GM19239 (cell line): ENCODE results near the gene PCNX1.
A peak's percentile ranks its signal among the peaks of the same experiment; 100 is the strongest.
"Not testable (repeated sequence)": the region's sequence is repeated elsewhere in the genome, so short reads cannot be mapped to it uniquely, and the experiment has no call there.

Source experiments
- DNase-seq: peaks from one replicate; pipeline ENCODE4 v3.0.0; 2011; ENCODE audit warnings: low spot score; ENCODE audit not compliant: insufficient read length
- FAIRE-seq: peaks from 2 replicates; lab custom pipeline; 2011; peaks lifted over from hg19 to GRCh38; lab: Jason Lieb, UNC

Gene PCNX1

DNA sequence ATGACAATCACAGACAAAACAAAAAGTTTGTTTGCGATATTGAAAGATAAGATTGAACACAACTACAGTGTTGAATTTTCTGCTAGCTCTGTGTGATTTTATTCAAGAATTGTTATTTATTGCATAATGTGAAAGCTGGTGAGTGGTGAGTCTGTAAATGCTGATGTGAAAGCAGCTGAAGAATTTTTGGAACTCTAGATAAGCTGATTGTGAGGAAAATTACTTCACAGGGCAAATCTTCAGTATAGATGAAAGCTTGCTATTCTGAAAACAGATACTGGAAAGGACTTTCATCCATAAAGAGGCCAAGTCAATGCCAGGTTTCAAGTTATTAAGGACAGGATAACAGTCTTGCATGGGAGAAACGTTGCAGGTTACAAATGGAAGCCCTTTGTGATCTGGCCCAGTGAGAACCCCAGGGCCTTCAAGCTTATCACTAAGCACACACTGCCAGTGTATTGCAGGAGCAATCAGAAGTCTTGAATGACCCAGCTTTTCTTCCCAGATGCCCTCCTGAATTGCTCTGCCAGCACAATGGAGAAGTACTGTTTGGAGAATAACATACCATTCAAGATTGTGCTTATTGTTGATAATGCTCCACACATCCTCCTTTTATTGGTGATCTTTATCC is 153.7 kb downstream of the PCNX1 start:
- FAIRE-seq (peak; percentile 18), DNase-seq (no peak)

DNA sequence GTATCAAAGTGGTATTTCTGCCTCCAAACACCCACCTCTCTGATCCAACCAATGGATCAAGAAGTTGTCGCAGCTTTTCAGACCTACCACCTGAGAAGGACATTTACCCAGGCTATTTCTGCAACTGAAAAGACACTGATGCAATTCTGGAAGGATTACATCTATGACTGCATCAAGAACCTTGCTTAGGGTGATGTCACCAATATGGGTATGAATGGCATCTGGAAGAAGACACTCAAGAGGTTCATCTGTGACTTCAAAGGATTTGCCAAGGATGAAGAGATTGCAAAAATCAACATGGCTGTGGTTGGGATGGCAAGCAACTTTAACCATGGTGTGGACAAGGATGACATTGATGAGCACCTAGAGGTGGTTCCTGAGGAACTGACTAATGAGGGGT is 154.2 kb downstream of the PCNX1 start:
- no peak for FAIRE-seq
- no peak for DNase-seq

DNA sequence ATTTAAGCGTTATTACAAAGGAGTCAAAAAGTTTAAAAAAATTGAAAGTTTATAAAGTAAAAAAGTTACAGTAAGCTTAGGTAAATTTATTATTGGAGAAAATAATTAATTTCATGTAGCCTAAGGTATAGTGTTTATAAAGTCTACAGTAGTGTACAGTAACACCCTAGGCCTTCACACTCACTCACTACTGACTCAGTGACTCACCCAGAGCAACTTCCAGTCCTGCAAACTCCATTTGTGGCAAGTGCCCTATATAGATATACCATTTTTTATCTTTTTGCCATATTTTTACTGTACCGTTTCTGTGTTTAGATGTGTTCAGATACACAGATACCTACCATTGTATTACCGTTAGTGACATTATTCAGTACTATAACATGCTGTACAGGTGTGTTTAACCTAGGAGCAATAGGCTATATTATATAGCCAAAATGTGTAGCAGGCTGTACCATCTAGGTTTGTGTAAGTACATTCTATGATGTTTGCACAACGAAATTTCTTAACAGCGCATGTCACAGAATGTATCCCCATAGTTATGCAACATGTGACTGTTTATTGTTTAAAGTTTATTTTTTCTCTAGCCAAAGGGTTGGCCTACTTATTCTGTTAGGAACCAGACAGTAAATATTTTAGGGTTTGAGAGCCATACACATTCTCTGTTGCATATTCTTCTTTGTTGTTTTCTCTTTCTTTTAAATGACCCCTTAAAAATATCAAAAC is 155.5 kb downstream of the PCNX1 start:
- DNase-seq (no peak), FAIRE-seq (no peak)

DNA sequence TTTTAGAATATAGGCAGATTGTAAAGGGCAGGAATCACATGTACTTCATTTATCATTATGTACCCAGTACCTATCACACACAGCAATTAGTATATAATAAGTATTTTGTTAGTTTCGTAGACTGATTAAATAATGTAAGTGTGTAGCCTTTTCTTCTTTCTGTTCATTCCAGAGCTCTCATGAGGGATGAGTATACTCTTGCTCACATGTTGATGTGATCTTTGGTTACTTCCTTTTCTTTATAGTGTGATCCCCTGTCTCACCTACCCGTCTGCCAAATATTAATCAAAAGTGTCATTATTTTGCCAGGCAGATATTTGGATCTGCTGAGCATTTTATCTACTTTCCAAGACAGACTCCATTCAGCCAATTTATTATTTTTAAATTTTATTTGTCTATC is 156.1 kb downstream of the PCNX1 start:
- no peak for FAIRE-seq
- no peak for DNase-seq

DNA sequence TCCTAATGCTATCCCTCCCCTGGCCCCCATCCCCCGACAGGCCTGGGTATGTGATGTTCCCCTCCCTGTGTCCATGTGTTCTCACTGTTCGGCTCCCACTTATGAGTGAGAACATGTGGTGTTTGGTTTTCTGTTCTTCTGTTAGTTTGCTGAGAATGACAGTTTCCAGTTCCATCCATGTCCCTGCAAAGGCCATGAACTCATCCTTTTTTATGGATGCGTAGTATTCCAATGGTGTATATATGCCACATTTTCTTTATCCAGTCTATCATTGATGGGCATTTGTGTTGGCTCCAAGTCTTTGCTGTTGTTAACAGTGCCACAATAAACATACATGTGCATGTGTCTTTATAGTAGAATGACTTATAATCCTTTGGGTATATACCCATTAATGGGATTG is 157.5 kb downstream of the PCNX1 start:
- FAIRE-seq: not testable (repeated sequence)

DNA sequence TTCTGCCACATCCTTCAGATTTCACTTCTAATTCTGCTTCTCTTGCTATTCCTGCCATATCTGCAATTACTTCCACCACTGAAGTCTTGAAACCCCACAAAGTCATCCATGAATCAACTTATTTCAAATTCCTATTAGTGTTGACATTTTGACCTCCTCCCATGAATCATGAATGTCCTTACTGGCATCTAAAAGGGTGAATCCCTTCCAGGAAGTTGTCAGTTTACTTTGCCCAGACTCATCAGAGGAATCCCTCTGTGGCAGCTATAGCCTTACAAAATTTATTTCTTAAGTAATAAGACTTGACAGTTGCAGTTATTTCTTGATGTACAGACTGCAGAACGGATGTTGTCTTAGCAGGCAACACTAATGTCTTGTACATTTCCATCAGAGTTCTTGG is 162.9 kb downstream of the PCNX1 start:
- FAIRE-seq (no peak), DNase-seq (no peak)

More for the DNA sequence above, 157.5 kb downstream of the PCNX1 start:
- DNase-seq: not testable (repeated sequence)

DNA sequence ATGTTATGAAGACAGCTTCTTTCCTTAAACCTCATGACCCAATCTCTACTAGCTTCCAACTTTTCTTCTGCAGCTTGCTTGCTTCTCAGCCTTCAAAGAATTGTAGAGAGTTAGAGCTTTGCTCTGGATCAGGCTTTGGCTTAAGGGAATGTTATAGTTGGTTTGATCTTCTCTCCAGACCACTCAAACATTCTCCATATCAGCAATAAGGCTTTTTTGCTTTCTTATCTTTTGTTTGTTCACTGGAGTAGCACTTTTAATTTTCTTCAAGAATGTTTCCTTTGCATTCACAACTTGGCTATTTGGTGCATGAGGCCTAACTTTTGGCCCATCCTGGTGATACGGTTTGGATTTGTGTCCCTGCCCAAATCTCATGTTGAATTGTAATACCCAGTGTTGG is 163.8 kb downstream of the PCNX1 start:
- FAIRE-seq: no peak
- no peak for DNase-seq

DNA sequence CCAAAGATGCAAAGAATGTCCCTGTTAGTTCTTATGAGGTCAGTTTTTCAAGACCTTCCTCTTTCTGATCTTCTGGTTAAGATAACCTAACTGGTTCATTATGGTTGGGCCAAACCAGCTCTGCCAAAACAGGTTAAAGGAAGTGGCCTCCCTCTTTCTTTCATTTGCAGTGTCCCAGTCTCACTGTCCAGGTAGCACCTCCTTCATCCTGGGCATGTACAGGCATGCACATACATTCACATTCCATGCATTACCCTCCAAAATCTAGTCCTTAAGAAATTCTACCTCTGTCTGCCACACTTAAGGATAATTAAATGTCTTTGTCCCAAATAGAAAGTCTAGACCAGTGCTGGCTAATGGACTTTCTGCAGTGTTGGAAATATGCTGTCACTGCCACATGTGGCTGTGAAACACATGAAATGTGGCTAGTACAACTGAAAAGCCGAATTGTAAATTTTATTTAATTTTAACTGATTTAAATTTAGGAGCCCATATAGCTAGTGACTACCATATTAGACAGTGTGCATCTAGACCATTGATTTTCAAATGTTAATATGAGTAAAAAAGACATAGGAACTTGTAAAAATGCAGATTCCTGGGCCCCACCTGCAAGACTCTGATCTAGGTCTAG is 169.3 kb downstream of the PCNX1 start:
- DNase-seq (no peak), FAIRE-seq (no peak)

DNA sequence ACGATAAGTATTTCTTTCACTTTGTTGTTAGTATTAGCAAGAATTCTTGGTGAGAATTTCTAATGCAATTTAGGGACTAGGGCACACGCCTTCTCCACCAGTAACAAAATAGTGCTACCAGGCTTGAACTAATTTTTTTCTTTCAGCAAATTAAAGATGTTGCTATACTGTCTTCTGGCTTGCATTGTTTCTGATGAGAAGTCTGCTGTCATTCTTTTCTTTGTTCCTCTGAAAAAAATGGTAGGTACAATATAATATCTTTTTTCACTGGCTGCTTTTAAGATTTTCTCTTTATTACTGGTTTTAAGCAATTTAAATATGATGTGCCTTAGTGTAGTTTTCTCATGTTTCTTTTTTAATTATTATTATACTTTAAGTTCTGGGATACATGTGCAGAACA is 171.2 kb downstream of the PCNX1 start:
- DNase-seq: no peak
- FAIRE-seq: no peak

DNA sequence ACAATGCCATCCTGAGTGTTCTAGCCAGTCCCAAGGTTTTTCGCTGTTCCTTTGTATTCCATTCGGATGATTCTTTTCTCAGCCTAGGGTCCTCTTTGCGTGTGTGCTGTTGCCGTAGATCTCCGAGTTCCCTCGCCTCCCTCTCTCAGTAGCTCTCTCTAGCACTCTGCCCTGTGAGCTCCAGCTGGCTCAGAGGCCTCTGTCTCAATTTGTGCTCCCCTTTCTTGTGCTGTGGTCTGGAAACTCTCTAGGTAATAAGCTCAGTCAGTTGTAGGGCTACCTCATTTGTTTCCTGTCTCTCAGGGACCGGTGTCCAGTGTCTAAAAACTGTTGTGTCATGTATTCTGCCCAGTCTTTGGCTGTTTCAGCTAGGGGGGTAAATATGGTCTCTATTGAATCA is 179.3 kb downstream of the PCNX1 start:
- no peak for FAIRE-seq
- DNase-seq: no peak

DNA sequence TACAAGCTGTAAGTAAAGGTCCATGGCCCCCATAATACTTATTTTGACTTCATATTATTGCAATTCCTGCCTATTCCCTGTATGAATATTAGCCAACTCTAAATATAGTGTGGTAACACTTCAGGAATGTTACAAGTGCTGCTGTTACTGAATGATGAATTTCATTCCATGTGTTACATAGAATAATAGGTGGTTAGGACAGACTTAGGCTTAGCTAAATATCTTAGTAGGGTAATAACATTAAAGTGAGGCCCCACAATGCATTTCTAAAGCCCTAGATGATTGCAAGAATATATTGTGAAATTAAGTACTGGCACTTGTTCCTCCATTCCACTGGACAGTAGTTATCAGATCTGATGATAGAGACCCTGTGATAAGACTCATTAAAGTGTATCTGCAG is 182.7 kb downstream of the PCNX1 start:
- DNase-seq (no peak), FAIRE-seq (no peak)

DNA sequence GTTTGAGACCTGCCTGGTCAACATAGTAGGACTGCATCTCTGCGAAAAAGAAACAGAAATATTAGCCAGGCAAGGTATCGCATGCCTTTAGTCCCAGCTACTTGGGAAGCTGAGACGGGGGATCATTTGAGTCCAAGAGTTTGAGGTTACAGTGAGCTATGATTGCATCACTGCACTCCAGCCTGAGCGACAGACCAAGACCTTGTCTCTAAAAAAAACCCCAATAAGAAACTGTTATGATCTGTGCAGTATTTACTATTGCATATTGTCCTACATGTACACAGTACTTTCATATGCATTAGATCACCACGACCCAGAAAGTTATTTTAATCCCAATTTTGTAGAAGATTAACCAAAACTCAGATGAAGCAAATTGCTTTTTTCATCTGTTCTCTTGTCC is 187.5 kb downstream of the PCNX1 start:
- peak; percentile 23 for FAIRE-seq

DNA sequence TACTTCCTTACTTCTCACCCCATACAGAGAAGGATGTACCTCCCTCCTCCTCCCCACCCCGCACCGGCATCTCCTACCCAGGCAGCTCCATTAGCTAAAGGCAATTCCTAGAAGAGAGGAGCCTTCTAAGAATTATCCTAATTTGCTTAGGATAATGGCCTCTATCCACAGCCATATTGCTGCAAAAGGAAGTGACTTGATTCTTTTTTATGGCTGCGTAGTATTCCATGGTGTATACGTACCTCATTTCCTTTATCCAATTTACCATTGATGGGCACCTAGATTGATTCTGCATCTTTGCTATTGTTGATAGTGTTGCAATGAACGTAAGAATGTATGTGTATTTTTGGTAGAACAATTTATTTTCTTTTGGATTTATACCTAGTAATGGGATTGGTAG is 189.7 kb downstream of the PCNX1 start:
- DNase-seq (no peak), FAIRE-seq (no peak)

More for the DNA sequence above, 187.5 kb downstream of the PCNX1 start:
- no peak for DNase-seq

DNA sequence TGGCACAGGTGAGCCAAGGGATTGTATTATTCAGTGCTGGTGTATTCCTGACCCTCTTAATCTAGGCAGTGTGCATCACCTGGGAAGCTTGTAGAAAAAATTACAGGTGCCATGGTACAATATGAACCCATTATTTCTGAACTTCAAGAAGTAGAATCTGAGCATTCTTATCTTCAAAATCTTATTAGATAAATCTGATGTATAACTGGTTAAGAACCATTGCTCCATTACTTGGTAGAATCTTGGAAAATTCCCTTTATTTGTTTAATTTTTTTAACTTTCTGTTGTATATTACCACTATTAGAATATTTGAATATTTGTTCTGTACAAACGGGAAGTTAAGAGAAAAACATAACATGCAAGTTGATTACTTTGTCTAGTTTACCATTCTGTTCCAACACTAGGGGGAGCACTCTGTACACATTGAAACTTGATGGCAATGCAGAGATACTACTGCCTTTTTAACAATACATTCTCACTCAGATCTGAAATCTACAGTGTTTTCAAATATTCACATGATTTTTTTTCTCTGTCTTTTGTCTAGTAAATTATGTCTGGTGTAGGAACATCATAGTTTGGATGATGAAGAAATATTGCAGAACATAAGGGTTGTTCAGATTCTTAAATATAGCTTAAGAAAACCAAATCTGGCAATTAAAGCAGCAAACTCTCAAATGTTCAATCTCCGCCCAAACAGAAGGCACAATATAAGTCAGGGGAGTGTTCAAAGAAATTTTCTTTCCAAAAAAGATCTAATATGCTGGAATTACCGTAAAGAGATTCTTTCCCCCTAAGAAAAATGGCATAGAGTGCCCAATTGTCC is 196.6 kb downstream of the PCNX1 start:
- peak; percentile 92 for FAIRE-seq

DNA sequence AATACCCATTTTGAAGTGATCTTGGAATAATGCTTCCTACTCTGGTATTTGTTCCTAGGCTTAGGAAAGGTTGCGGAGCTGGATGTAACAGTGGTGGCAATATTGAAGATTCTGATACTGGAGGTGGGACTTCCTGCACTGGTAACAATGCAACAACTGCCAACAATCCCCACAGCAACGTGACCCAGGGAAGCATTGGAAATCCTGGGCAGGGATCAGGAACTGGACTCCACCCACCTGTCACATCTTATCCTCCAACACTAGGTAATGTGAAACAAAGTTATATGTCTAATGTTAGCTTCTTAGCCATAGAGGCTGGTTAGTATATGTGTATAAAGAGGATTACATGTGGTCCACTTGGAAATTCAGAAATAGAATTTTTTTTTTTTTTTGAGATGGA is 197.9 kb downstream of the PCNX1 start:
- no peak for FAIRE-seq

More for the DNA sequence above, 196.6 kb downstream of the PCNX1 start:
- peak; percentile 14 for DNase-seq

DNA sequence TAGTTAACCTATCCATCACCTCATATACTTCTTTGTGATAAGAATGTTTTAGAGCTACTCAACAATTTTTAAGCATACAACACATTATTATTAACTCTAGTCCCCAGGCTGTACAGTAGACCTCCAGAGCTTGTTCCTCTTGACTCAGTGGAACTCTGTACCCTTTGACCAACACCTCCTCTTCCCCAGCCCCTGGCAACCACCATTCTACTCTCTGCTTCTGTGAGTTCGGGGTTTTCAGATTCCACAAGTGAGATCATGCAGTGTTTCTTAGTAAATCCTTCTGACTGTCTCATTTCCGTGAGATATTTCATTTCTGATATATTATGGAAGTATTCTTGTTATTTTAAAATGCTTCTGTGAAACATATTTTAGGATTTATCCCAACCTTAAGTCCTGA is 200.7 kb downstream of the PCNX1 start:
- DNase-seq: no peak
- FAIRE-seq: no peak

More for the DNA sequence above, 197.9 kb downstream of the PCNX1 start:
- DNase-seq: no peak

DNA sequence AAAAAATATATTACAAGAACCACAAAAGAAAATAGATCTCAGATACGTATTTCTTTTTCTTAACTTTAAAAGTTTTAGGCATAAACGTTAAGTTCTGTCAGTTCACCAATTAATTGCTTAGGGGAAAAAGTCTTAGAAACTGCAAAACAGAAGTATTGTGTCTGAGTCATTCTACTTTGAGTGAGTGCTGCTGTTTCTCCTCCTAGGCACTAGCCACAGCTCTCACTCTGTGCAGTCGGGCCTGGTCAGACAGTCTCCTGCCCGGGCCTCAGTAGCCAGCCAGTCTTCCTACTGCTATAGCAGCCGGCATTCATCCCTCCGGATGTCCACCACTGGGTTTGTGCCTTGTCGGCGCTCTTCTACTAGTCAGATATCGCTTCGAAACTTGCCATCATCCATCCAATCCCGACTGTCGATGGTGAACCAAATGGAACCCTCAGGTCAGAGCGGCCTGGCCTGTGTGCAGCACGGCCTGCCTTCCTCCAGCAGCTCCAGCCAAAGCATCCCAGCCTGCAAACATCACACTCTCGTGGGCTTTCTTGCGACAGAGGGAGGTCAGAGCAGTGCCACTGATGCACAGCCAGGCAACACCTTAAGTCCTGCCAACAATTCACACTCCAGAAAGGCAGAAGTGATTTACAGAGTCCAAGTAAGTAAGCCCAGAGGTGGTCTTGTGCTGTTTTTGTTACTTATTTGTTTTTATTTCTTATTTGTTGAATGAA is 201.3 kb downstream of the PCNX1 start:
- DNase-seq: no peak
- FAIRE-seq: no peak

DNA sequence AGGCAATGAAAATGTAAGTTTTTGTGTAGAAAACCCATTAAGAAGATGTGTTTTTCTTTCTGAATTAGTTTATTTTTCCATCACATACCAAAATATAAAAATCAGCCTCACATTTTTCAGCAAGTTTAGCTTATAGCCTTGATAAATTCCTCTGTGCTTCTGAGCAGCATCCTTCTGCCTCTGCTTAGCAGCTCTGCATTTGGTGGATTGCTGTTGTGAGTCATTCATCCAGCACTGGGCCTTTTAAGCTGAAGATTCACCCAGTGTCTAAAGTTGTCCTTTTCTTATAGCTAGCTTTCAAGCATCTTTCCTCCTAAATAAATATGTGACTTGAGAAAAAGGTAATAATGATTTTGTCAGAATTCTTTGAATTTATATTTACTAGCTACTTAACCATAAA is 206.1 kb downstream of the PCNX1 start:
- FAIRE-seq (no peak), DNase-seq (no peak)

DNA sequence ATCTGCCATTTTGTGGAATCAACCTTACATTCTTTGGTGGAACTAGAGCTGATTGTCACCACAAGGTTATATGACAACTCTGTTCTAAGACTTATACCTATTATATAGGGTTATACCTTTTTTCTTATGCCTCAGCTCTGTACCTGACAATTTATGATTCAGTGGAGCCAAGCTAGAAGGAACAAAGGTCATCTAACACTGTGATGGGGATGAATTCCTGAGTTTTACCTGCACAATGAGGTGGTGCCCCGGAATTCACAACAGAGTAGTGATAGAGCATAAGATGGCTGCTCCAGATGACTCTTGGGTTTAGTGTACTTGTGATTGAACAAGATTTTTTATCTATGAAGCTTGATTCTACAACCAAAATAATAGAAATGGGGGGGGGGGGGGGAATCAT is 207.3 kb downstream of the PCNX1 start:
- FAIRE-seq: no peak
- no peak for DNase-seq

DNA sequence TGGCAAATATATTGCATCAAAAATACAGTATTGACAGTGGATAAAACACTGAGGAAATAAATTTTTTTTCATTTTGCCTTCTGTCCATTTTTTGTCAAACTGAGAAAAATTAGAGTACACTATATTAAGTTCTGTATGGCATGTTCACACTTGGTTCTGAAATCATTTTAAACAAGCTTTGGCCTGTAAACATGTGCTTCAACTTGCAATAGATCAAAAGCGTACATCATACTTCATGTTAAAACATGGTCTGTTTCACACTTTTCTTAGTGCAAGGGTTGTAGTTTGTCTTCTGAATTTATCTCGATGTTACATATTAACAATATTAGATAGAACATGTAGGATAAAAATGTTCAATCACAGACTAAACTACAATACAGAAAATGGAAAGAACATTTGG is 208.0 kb downstream of the PCNX1 start:
- DNase-seq (no peak), FAIRE-seq (peak; percentile 68)
